K562 (cell line): ENCODE measurements around the gene NRF1. TPM values are rescaled to one million over a fixed set of nuclear protein-coding genes. Genes with fewer than 3 reads are reported as not detected.

Experiments used
- ATAC-seq: fragments of 200-7000 bp; cut with Tn5 transposase; 3 replicates; pipeline ENCODE4 v1.9.1; 2020; ENCODE audit warnings: moderate library complexity
- BruUV-seq: library from RNA; stranded (reverse); fragments of 400-500 nt; replicated peaks from 2 replicates; lab custom pipeline; 2021; lab: Mats Ljungman, UMichigan
- CTCF ChIA-PET: fragments of 300-600 bp; formaldehyde crosslinking; extraction: SDS; loops from one replicate; lab custom pipeline; 2021; ENCODE audit warnings: low intra/inter-chr PET ratio; lab: Yijun Ruan, JAX
- POLR2A ChIA-PET: fragments of 300-600, 350-650 bp; sonication (Branson Sonifier 250); formaldehyde crosslinking; extraction: SDS; loops from one replicate; lab custom pipeline; 2021; ENCODE audit warnings: antibody characterized with exemption, inconsistent platforms; lab: Yijun Ruan, JAX
- DNase-seq, 4 experiments: peaks; one replicate each; pipeline versions ENCODE4 v3.0.0 to v3.0.0-alpha.2; 2011 to 2018; ENCODE audit warnings: low spot score in 3 of 4, mixed read lengths in 3 of 4; ENCODE audit errors: extremely low read depth in 1 of 4
- FAIRE-seq: peaks from 2 replicates; lab custom pipeline; 2011; peaks lifted over from hg19 to GRCh38; lab: Jason Lieb, UNC
- H2AFZ ChIP-seq: 2 replicates; pipeline ENCODE4 v1.6.0; 2011; ENCODE audit warnings: low read depth, low read length, control low read depth, inconsistent platforms
- H3K27ac ChIP-seq: fragments of 200-600 bp; 3 replicates; pipeline ENCODE4 v1.8.0; 2011; ENCODE audit warnings: low read depth, mild to moderate bottlenecking, control low read depth, inconsistent platforms, low read length, moderate library complexity, mixed read lengths; ENCODE audit errors: extremely low read depth
- H3K27me3 ChIP-seq, 2 experiments: fragments of 300-600 bp in 1 of 2; 2 replicates in 1 of 2; 3 replicates in 1 of 2; pipeline versions ENCODE4 v1.6.0 to v1.8.0; 2011; ENCODE audit warnings: inconsistent platforms in 2 of 2, low read length in 2 of 2, mild to moderate bottlenecking in 1 of 2, mixed read lengths in 1 of 2, moderate library complexity in 1 of 2; ENCODE audit not compliant: control insufficient read depth in 2 of 2, insufficient read depth in 2 of 2
- H3K36me3 ChIP-seq: fragments of 300-600 bp; 3 replicates; pipeline ENCODE4 v1.8.0; 2011; ENCODE audit warnings: mild to moderate bottlenecking, low read length, inconsistent platforms; ENCODE audit not compliant: control insufficient read depth, insufficient read depth
- H3K4me1 ChIP-seq, 2 experiments: fragments of 200-600 bp in 1 of 2; replicated peaks in 1 of 2; 2 replicates in 1 of 2; 3 replicates in 1 of 2; pipeline versions ENCODE4 v1.5.1 to v1.8.0; 2011; ENCODE audit warnings: inconsistent platforms in 2 of 2, low read length in 2 of 2, mild to moderate bottlenecking in 1 of 2, mixed read lengths in 1 of 2, moderate library complexity in 1 of 2; ENCODE audit not compliant: control insufficient read depth in 2 of 2, insufficient read depth in 2 of 2
- H3K4me2 ChIP-seq: 2 replicates; pipeline ENCODE4 v1.6.1; 2011; ENCODE audit warnings: low read length, control low read depth, inconsistent platforms, mixed read lengths; ENCODE audit not compliant: insufficient read depth
- H3K4me3 ChIP-seq: fragments of 200-600 bp; sonication (generic), shearing (Covaris generic); 2 replicates; pipeline ENCODE4 v1.5.1; 2016; ENCODE audit warnings: control low read depth, inconsistent platforms
- H3K79me2 ChIP-seq: fragments of 200-600 bp; 3 replicates; pipeline ENCODE4 v1.8.0; 2011; ENCODE audit warnings: low read length, inconsistent platforms; ENCODE audit not compliant: control insufficient read depth, insufficient read depth
- H3K9ac ChIP-seq, 2 experiments: 2 replicates each; pipeline versions ENCODE4 v1.6.0 to v1.6.1; 2011; ENCODE audit warnings: low read depth in 2 of 2, low read length in 2 of 2, control low read depth in 1 of 2, inconsistent platforms in 1 of 2, mild to moderate bottlenecking in 1 of 2, mixed read lengths in 1 of 2; ENCODE audit not compliant: insufficient read depth in 1 of 2
- H3K9me1 ChIP-seq: one replicate; pipeline ENCODE4 v1.6.0; 2011; ENCODE audit warnings: inconsistent platforms, mild to moderate bottlenecking, low read length, moderate library complexity; ENCODE audit not compliant: control insufficient read depth, insufficient read depth
- H3K9me3 ChIP-seq: replicated peaks from 2 replicates; pipeline ENCODE4 v1.5.1; 2011; ENCODE audit warnings: low read depth, low read length, inconsistent platforms; ENCODE audit not compliant: control insufficient read depth, insufficient read depth
- H4K20me1 ChIP-seq: replicated peaks from 2 replicates; pipeline ENCODE4 v1.6.1; 2011; ENCODE audit warnings: low read length, inconsistent platforms, mixed read lengths; ENCODE audit not compliant: control insufficient read depth, insufficient read depth
- ARID1B ChIP-seq: fragments of 450-650 bp; IDR thresholded peaks from 2 replicates; pipeline ENCODE4 v1.6.1; 2016; ENCODE audit warnings: antibody characterized with exemption, mild to moderate bottlenecking, inconsistent platforms
- CTBP1 ChIP-seq: fragments of 450-650 bp; IDR thresholded peaks from 2 replicates; pipeline ENCODE4 v1.6.1; 2016; ENCODE audit warnings: borderline replicate concordance
- CXXC5 ChIP-seq: fragments of 250-450 bp; sonication (Bioruptor Pico); IDR thresholded peaks from 2 replicates; pipeline ENCODE4 v1.8.0; 2022; ENCODE audit warnings: inconsistent platforms, mild to moderate bottlenecking, moderate library complexity
- DPF2 ChIP-seq: fragments of 450-650 bp; IDR thresholded peaks from 2 replicates; pipeline ENCODE4 v1.6.1; 2016
- JUND ChIP-seq, 2 experiments: IDR thresholded peaks; 2 replicates in 1 of 2; 3 replicates in 1 of 2; pipeline ENCODE4 v1.6.1; 2011; ENCODE audit warnings: borderline replicate concordance in 2 of 2, low read depth in 2 of 2, low read length in 2 of 2, improper control_type of control experiment in 1 of 2, missing biosample characterization in 1 of 2, missing genetic modification characterization in 1 of 2, missing genetic modification reagents in 1 of 2
- NCOA4 ChIP-seq: fragments of 450-650 bp; IDR thresholded peaks from 2 replicates; pipeline ENCODE4 v1.6.1; 2018; ENCODE audit warnings: mild to moderate bottlenecking; ENCODE audit not compliant: partially characterized antibody
- NFIC ChIP-seq: fragments of 450-650 bp; IDR thresholded peaks from 2 replicates; pipeline ENCODE4 v1.6.1; 2017; ENCODE audit warnings: mild to moderate bottlenecking, inconsistent platforms
- OTX1 ChIP-seq: fragments of 450-650 bp; formaldehyde crosslinking; IDR thresholded peaks from 2 replicates; pipeline ENCODE4 v1.4.0; 2022; ENCODE audit warnings: mild to moderate bottlenecking
- POLR2B ChIP-seq: fragments of 450-650 bp; IDR thresholded peaks from 2 replicates; pipeline ENCODE4 v1.6.1; 2018; ENCODE audit warnings: low read depth; ENCODE audit not compliant: partially characterized antibody
- POLR2G ChIP-seq: fragments of 200-400 bp; formaldehyde crosslinking; IDR thresholded peaks from 2 replicates; pipeline ENCODE4 v1.6.1; 2017; ENCODE audit warnings: low read depth, mild to moderate bottlenecking, antibody characterized with exemption, low read length, moderate library complexity
- PURB ChIP-seq: sonication (generic); formaldehyde crosslinking; IDR thresholded peaks from 2 replicates; pipeline ENCODE4 v1.9.0; 2021; ENCODE audit warnings: low read depth, mild to moderate bottlenecking, missing genetic modification reagents
- SETDB1 ChIP-seq: IDR thresholded peaks from one replicate; pipeline ENCODE4 v1.6.1; 2012; ENCODE audit warnings: low read length, control low read depth, inconsistent platforms
- SIN3B ChIP-seq: fragments of 450-650 bp; IDR thresholded peaks from 2 replicates; pipeline ENCODE4 v1.6.1; 2017; ENCODE audit warnings: low read depth, mild to moderate bottlenecking, moderate library complexity
- SMARCA4 ChIP-seq: fragments of 450-650 bp; IDR thresholded peaks from 2 replicates; pipeline ENCODE4 v1.6.1; 2016
- SOX6 ChIP-seq: fragments of 450-650 bp; IDR thresholded peaks from 2 replicates; pipeline ENCODE4 v1.6.1; 2014; ENCODE audit warnings: mild to moderate bottlenecking
- STAT6 ChIP-seq: sonication (generic); formaldehyde crosslinking; IDR thresholded peaks from 2 replicates; pipeline ENCODE4 v1.8.1; 2023; ENCODE audit warnings: mild to moderate bottlenecking, missing genetic modification reagents
- ZC3H11A ChIP-seq: IDR thresholded peaks from 2 replicates; pipeline ENCODE4 v1.6.1; 2012; ENCODE audit warnings: low read depth, low read length, improper control_type of control experiment
- ZEB2 ChIP-seq: fragments of 450-650 bp; IDR thresholded peaks from 2 replicates; pipeline ENCODE4 v1.6.1; 2016
- ZKSCAN8 ChIP-seq: fragments of 200-800 bp; sonication (Bioruptor generic); IDR thresholded peaks from 2 replicates; pipeline ENCODE4 v1.6.1; 2016; ENCODE audit warnings: missing genetic modification characterization, missing compliant biosample characterization
- ZNF41 ChIP-seq: fragments of 250-450 bp; sonication (Bioruptor Pico); conservative IDR thresholded peaks from 2 replicates; pipeline ENCODE4 v1.4.0; 2020; ENCODE audit warnings: mild to moderate bottlenecking
- WGBS: fragments of 100-300 bp; shearing (Covaris generic); methylation state at CpG from one replicate; pipeline ENCODE4 v1.1.6; 2016; ENCODE audit warnings: low coverage, mixed read lengths; ENCODE audit not compliant: insufficient coverage; ENCODE audit errors: missing lambda C conversion rate; 5-methylcytosine and 5-hydroxymethylcytosine counted together
- in situ Hi-C: fragments of 300-500 bp; cut with MboI; formaldehyde crosslinking; loops from 4 replicates; pipeline ENCODE4 v1.15.0; 2018; ENCODE audit warnings: inconsistent platforms, mixed read lengths
- intact Hi-C: fragments of 100-400 bp; cut with micrococcal nuclease; formaldehyde crosslinking; loops from 2 replicates; pipeline ENCODE4 v1.14.2; 2022
- polyA plus RNA-seq, 8 experiments: library from polyadenylated mRNA; depleted of rRNA in 4 of 8; stranded (reverse) in 5 of 8; unstranded in 3 of 8; fragments of >200 nt; fragmentation: Nextera tagmentation in 2 of 8; fragmentation: Illumina TruSeq in 1 of 8; extraction: Ambion mirVana in 2 of 8; extraction: Trizol in 1 of 8; gene quantifications; 2 replicates each; pipeline versions ENCODE4 v1.2.1 to v1.2.3, GENCODE V29; 2011 to 2014; ENCODE audit warnings: inconsistent platforms in 1 of 8, missing spikeins in 1 of 8
- total RNA-seq, 7 experiments: library from RNA; depleted of rRNA in 6 of 7; stranded (reverse); fragments of >200 nt in 6 of 7; fragmentation: Illumina TruSeq in 2 of 7; extraction: Trizol in 2 of 7; gene quantifications; 2 replicates each; pipeline versions ENCODE4 v1.2.1 to v1.2.3, GENCODE V29; 2011 to 2021; ENCODE audit warnings: low replicate concordance in 1 of 7

Gene NRF1
- total and polyA plus RNA-seq, 9 of the 15 experiments (the other 6 are each of a cell fraction or from before 2014, with no cell fraction given): 8.6 to 28.8 (median 20.3) TPM

- Histone ChIP-seq H3K27me3 (no peaks in the 10 kb centered on the region), H3K9me3 (no peaks in the 10 kb centered on the region), H3K9ac (peak overlapping the region in 1 of 2 experiments; percentile 32; a peak in 1 of 4 replicates), H3K27ac (no peak overlapping the region), H3K4me1 (peaks cover 0 to 4% of the 10 kb centered on the region in 2 experiments; a peak in 2 of 5 replicates), H4K20me1 (no peaks in the 10 kb centered on the region), H3K4me2 (no peak overlapping the region), H3K4me3 (no peak overlapping the region), H3K79me2 (no peaks in the 10 kb centered on the region), H3K36me3 (peaks cover 57% of the 10 kb centered on the region), H3K9me1 (no peaks in the 10 kb centered on the region), H2AFZ (no peak overlapping the region)
- ChIA-PET CTCF (no interaction called here), POLR2A (interaction anchor here (0.6 kb wide), 2 partner anchors 54 to 501 kb away, joined by 3 read pairs; no protein-coding TSS in a partner anchor)
- no TSS peak for BruUV-seq
- peak; percentile 82 for ATAC-seq
- FAIRE-seq: no peak
- in situ Hi-C loops (no loop called here), intact Hi-C loops (no loop called here)
- peak in 3 of 4 experiments; percentile 23 to 54 (median 38) for DNase-seq
- 16% methylated on average over 1 of the region's 1 CpG for WGBS
- TF ChIP-seq ZEB2 (peak; percentile 45; the same call in 1 of the 2 replicates), STAT6 (CRISPR knock-in tag) (0 out of 2 replicates have a peak, but pooled peaks have one; percentile 74), SOX6 (peak; percentile 97), POLR2G (no peak), ZKSCAN8 (no peak), ZNF41 (CRISPR knock-in tag) (no peak), CTBP1 (peak; percentile 49; the same call in 1 of the 2 replicates), SETDB1 (peak; percentile 44), SMARCA4 (peak; percentile 17; the same call in 1 of the 2 replicates), OTX1 (no peak), DPF2 (peak; percentile 31; the same call in 1 of the 2 replicates), ZC3H11A (no peak), JUND (IDR thresholded peaks at IDR 0.05; ENCODE audit: borderline replicate concordance, low read depth, low read length) (no peak), JUND (tag; IDR thresholded peaks at IDR 0.05; ENCODE audit: borderline replicate concordance, low read depth, low read length) (peak; percentile 30; the same call in 1 of the 3 replicates), ARID1B (peak; percentile 39), POLR2B (no peak), PURB (no peak), NCOA4 (no peak), NFIC (peak; percentile 86), SIN3B (0 out of 2 replicates have a peak, but pooled peaks have one; percentile 8), CXXC5 (CRISPR knock-in tag) (peak; percentile 7; the same call in 1 of the 2 replicates)
Observed at GRCh38 chr7:129713544-129713943, 102.0 kb downstream of the NRF1 start.
